ENCODE results near the gene ZNF485. TPM values are rescaled to one million over a fixed set of nuclear protein-coding genes. Genes with fewer than 3 reads are reported as not detected.

The ZNF485 gene
- total and polyA plus RNA-seq, 2 donors (not counting 1 experiment from before 2014, with no cell fraction given): 4.8 to 8.4 TPM

DNA sequence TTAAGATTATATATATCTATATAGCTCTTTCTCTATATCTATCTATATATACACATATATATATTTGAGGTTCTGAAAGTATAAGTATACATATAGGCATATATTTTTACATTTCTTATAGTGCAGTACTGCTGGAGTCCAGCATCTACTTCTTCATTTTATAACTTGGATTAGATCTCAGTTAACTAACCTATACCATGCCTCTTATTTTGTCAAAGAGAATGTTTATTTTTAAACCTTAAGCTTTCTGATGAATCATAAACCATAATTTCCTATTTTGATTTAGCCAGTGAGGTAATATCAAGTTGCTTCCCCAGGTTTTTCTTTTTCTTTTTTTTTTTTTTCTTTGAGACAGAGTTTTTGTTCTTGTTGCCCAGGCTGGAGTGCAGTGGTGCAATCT, 34.4 kb downstream of the ZNF485 start:
- Mint-ChIP-seq H3K4me1 (no peaks in the 10 kb centered on the region), H3K27me3 (no peaks in the 10 kb centered on the region), H3K4me3 (no peak overlapping the region), H3K9me3 (ENCODE audit: insufficient read depth) (peaks cover 25% of the 10 kb centered on the region), H3K27ac (no peak overlapping the region)
- no peak overlapping the region for H3K27ac ChIP-seq (ENCODE audit: low read length in 2 of 2)
- TF ChIP-seq, protein P1, sequence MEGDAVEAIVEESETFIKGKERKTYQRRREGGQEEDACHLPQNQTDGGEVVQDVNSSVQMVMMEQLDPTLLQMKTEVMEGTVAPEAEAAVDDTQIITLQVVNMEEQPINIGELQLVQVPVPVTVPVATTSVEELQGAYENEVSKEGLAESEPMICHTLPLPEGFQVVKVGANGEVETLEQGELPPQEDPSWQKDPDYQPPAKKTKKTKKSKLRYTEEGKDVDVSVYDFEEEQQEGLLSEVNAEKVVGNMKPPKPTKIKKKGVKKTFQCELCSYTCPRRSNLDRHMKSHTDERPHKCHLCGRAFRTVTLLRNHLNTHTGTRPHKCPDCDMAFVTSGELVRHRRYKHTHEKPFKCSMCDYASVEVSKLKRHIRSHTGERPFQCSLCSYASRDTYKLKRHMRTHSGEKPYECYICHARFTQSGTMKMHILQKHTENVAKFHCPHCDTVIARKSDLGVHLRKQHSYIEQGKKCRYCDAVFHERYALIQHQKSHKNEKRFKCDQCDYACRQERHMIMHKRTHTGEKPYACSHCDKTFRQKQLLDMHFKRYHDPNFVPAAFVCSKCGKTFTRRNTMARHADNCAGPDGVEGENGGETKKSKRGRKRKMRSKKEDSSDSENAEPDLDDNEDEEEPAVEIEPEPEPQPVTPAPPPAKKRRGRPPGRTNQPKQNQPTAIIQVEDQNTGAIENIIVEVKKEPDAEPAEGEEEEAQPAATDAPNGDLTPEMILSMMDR (IDR thresholded peaks at IDR 0.05): no peak
- no peak for TF ChIP-seq EZH2 (IDR thresholded peaks at IDR 0.05; ENCODE audit: borderline replicate concordance, insufficient read depth, low read depth, low read length, poor library complexity, severe bottlenecking)
- H3K4me3 ChIP-seq (ENCODE audit: control extremely low read depth in 1 of 5, extremely low read depth in 1 of 5, insufficient read depth in 1 of 5, low read depth in 2 of 5, low read length in 4 of 5): no peak overlapping the region
- H2AFZ ChIP-seq (ENCODE audit: insufficient read depth, low read depth, low read length, poor library complexity, severe bottlenecking): no peak overlapping the region
- no peaks in the 10 kb centered on the region for H4K20me1 ChIP-seq (ENCODE audit: control insufficient read depth, insufficient read depth, low read length, poor library complexity, severe bottlenecking)
- no peak overlapping the region for H3K9ac ChIP-seq (ENCODE audit: low read length)
- H3K79me2 ChIP-seq (ENCODE audit: control insufficient read depth, insufficient read depth, low read length): no peaks in the 10 kb centered on the region
- ChIA-PET POLR2A (interaction anchor here (0.6 kb wide), 1 partner anchor 15 kb away, joined by 3 read pairs; no protein-coding TSS in a partner anchor), CTCF (interaction anchor here (1.5 kb wide), 1 partner anchor 9 kb away, joined by 3 read pairs; no protein-coding TSS in a partner anchor)
- intact Hi-C loops (cut with micrococcal nuclease): loop anchor here (10.0 kb wide), 1 partner anchor 1364 kb away; the partner anchor contains the start of gene ZNF22
- H3K27me3 ChIP-seq (replicated peaks in 1 of 4; ENCODE audit: control extremely low read depth in 1 of 4, control insufficient read depth in 3 of 4, insufficient read depth in 4 of 4, low read length in 3 of 4): no peaks in the 10 kb centered on the region
- no peak for DNase-seq
- no peak overlapping the region for H3K4me2 ChIP-seq (replicated peaks; ENCODE audit: low read depth, low read length, poor library complexity, severe bottlenecking)
- peaks cover 8 to 45% (median 27%) of the 10 kb centered on the region in 3 donors for H3K9me3 ChIP-seq (ENCODE audit: control extremely low read depth in 1 of 3, control insufficient read depth in 2 of 3, insufficient read depth in 1 of 3, low read length in 2 of 3)
- peaks cover 10 to 20% of the 10 kb centered on the region in 2 experiments for H3K36me3 ChIP-seq (replicated peaks in 1 of 2; ENCODE audit: control extremely low read depth in 1 of 2, control insufficient read depth in 1 of 2, extremely low read depth in 1 of 2, insufficient read depth in 2 of 2, low read length in 1 of 2)
- ATAC-seq (ENCODE audit: low read depth): no peak
- H3K4me1 ChIP-seq (ENCODE audit: control insufficient read depth in 2 of 2, insufficient read depth in 2 of 2, low read length in 2 of 2): no peaks in the 10 kb centered on the region

DNA sequence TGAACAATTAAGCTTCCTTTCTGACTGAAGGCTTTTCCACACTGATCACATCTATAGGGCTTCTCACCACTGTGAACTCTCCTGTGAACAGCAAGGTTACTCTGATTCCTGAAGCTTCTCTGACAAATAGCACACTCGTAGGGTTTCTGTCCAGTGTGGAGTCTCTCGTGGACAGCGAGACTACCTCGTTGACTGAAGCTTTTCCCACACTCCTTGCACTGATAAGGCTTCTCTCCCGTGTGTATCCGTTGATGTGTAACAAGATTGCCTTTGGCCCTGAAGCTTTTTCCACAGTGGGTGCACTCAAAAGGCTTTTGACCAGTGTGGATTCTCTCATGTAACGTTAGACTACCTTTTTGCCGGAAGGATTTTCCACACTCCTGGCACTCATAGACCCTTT, 38.0 kb downstream of the ZNF485 start:
- Histone ChIP-seq H3K27ac (ENCODE audit: low read length in 2 of 2) (no peak overlapping the region), H2AFZ (ENCODE audit: insufficient read depth, low read depth, low read length, poor library complexity, severe bottlenecking) (no peak overlapping the region), H3K27me3 (replicated peaks in 1 of 4; ENCODE audit: control extremely low read depth in 1 of 4, control insufficient read depth in 3 of 4, insufficient read depth in 4 of 4, low read length in 3 of 4) (no peaks in the 10 kb centered on the region), H3K9me3 (ENCODE audit: control extremely low read depth in 1 of 3, control insufficient read depth in 2 of 3, insufficient read depth in 1 of 3, low read length in 2 of 3) (peaks cover 4 to 46% (median 31%) of the 10 kb centered on the region in 3 donors), H3K9ac (ENCODE audit: low read length) (no peak overlapping the region), H3K4me3 (ENCODE audit: control extremely low read depth in 1 of 5, extremely low read depth in 1 of 5, insufficient read depth in 1 of 5, low read depth in 2 of 5, low read length in 4 of 5) (no peak overlapping the region), H3K4me1 (ENCODE audit: control insufficient read depth in 2 of 2, insufficient read depth in 2 of 2, low read length in 2 of 2) (peaks cover 7 to 12% of the 10 kb centered on the region in 2 donors), H4K20me1 (ENCODE audit: control insufficient read depth, insufficient read depth, low read length, poor library complexity, severe bottlenecking) (no peaks in the 10 kb centered on the region), H3K79me2 (ENCODE audit: control insufficient read depth, insufficient read depth, low read length) (peaks cover 12% of the 10 kb centered on the region), H3K4me2 (replicated peaks; ENCODE audit: low read depth, low read length, poor library complexity, severe bottlenecking) (no peak overlapping the region), H3K36me3 (replicated peaks in 1 of 2; ENCODE audit: control extremely low read depth in 1 of 2, control insufficient read depth in 1 of 2, extremely low read depth in 1 of 2, insufficient read depth in 2 of 2, low read length in 1 of 2) (peaks cover 10 to 25% of the 10 kb centered on the region in 2 experiments)
- intact Hi-C loops (cut with micrococcal nuclease): loop anchor here (10.0 kb wide), 1 partner anchor 1361 kb away; the partner anchor contains the start of gene ZNF22
- Mint-ChIP-seq H3K4me1 (peaks cover 13% of the 10 kb centered on the region), H3K9me3 (ENCODE audit: insufficient read depth) (peaks cover 13% of the 10 kb centered on the region), H3K27me3 (no peaks in the 10 kb centered on the region), H3K27ac (no peak overlapping the region), H3K4me3 (no peak overlapping the region)
- DNase-seq (no peak), ATAC-seq (ENCODE audit: low read depth) (no peak)
- CTCF ChIA-PET: interaction anchor here (0.5 kb wide), 1 partner anchor 184 kb away, joined by 3 read pairs; no protein-coding TSS in a partner anchor
- POLR2A ChIA-PET: no interaction called here
- TF ChIP-seq, protein P1 (IDR thresholded peaks at IDR 0.05): no peak
- TF ChIP-seq EZH2 (IDR thresholded peaks at IDR 0.05; ENCODE audit: borderline replicate concordance, insufficient read depth, low read depth, low read length, poor library complexity, severe bottlenecking): no peak
- 99% methylated on average over 8 of the region's 8 CpGs for WGBS (ENCODE audit: insufficient coverage)

Data from B cell (primary cell).